Medulla oblongata (tissue), 1 donor: Measurements from ENCODE around the gene SCART1.
"Not testable (repeated sequence)": the region's sequence is repeated elsewhere in the genome, so short reads cannot be mapped to it uniquely, and the experiment has no call there.

ENCODE experiments used
- DNase-seq: peaks from one replicate; pipeline ENCODE4 v3.0.0-alpha.2; 2015; ENCODE audit errors: extremely low spot score

Gene SCART1

DNA sequence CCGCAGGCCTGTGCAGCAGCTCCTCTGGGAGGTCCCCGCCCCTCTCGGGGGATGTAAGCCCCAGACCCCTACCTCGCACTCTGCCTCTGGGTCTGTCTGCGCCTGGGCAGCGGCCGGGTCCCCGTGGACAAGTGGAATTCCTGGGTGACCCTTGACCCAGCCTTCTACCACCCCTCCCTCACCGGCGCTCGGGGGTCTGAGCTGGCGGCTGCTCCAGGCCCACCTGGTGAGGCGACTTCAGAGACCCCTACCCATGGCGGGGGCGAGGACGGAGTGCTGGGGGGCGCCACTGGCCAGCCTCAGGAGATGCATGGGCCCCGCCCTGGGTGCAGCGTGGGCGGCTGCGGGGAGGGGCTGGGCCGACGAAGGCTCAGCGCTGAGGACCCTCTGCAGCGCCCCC is 21.0 kb upstream of the SCART1 start:
- not testable (repeated sequence) for DNase-seq

DNA sequence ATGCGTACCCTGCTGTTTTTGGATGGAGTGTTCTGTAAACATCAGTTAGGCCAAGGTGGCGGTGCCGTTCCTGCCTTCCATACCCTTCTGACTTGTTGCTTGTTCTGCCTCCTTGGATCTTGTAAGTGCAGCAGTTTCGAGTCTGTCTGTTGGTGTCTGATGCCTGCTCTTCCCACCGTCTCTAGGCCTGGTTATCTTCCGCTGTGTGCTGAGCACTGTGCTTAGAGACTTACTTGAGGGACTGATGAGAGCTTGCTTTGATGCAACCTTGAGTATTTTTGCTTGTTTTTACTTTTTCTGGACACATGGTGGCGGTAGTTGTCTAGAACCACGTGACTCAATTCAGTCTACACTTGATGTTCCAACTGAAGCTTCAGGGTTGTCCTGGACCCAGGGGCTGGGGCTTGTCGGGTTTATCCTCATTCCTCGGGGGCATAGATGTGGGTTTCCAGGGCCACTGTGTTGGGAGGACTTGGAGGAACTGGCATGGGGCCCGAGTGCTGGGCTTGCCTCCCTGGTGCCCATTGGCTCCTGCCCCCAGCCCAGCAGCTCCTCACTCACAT is 15.0 kb upstream of the SCART1 start:
- DNase-seq = no peak

DNA sequence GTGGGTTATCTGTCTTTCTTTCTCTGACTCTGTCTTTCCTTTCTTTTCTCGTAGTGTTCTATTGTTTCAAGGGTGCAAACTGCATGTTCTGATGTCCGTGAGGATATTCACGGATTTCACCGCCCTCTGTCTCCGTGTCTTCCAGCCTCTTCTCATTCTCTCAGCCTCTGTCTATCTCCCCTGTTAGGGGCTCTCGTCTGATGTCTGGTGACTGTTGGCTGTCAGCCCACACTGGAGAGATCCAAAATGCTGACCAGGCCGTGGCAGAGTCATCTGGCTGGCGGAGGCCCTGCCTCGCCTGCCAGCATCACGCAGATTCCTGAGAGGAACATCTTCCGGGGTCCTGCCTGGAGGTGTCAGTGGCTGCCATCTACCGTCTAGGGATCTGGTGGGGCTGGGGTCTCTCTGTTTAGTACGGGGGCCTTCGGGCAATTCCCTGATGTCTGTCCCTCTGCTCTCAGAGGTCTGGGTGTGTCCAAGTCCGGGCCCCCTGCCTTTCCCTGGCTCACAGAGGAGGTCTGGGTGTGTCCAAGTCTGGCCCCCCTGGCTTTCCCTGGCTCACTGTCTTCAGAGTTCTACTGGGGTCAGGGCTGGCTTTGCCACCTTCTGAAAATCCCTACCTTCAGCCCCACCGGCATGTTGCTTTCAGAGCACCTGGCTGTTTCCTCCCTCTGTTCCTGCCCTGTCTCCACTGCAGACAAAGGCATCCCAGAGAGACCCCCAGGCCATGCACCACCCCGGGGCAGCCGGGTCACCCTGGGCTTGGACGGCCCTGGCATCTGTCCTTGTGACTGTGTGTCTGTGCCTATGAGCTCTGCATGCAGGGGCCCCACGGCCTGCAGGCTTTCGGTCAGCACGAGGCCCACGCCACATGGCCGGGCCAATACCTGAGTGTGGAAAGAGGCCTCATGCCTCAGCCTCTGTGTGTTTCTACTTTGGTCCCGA is 14.0 kb upstream of the SCART1 start:
- DNase-seq = no peak

DNA sequence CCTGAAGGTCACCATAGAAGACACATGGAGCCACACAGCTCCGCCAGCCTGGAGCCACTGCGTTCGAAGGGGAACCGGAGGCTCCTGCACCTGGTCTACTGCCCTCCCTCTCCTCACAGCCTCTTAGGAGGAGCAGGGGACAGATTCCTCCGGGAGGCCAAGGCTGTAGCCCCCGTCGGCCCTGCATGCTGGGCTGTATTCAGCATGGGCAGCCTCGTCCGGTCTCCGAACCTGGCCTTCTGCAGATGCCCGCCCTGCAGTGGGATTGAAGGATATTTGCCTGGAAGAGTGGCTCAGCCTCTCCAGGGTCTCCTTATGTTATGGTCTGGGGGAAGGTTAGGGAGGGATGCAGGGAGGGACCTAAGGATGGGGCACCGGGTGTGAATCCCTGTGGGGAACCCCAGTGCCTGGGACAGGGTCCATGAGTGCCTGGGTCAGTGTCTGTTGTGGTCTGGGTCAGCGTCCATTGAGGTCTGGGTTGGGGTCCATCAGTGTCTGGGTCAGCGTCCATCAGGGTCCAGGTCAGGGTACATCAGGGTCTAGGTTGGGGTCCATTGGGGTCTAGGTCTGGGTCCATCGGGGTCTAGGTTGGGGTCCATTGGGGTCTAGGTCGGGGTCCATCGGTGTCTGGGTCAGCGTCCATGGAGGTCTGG is 13.0 kb upstream of the SCART1 start:
- DNase-seq = no peak

DNA sequence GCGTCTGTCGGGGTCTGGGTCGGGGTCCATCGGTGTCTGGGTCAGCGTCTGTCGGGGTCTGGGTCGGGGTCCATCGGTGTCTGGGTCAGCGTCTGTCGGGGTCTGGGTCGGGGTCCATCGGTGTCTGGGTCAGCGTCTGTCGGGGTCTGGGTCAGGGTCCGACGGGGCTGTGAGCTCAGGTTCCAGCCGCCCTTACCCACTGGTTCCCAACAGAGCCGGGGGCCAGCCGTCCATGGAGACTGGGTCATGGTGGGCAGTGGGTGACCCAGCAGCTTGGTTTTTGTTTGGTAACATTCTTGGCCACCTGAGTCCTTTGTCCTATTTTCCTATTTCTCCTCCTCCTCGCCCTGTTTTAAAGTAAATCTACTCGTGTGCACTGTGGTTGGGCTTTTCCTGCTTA is 12.4 kb upstream of the SCART1 start:
- not testable (repeated sequence) for DNase-seq

DNA sequence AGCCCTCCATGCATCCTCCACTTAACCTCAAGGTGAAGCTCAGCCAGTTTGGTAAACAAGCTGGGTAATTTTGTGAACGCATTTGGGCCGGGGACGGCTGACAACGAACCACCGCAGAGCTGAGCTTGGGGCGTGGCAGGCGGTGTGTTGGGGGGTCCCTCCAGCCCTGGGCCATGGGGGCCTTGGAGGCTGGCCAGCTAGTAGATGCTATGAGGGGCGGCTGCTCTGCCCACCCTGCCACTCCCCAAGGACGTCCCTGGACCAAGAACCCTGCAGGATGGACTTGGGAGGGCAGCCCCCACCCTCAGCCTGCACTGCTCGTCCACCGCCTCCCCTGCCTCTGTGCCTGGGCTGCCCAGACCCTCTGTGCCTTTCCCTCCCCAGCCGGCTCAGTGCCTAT is 12.0 kb upstream of the SCART1 start:
- DNase-seq = no peak

DNA sequence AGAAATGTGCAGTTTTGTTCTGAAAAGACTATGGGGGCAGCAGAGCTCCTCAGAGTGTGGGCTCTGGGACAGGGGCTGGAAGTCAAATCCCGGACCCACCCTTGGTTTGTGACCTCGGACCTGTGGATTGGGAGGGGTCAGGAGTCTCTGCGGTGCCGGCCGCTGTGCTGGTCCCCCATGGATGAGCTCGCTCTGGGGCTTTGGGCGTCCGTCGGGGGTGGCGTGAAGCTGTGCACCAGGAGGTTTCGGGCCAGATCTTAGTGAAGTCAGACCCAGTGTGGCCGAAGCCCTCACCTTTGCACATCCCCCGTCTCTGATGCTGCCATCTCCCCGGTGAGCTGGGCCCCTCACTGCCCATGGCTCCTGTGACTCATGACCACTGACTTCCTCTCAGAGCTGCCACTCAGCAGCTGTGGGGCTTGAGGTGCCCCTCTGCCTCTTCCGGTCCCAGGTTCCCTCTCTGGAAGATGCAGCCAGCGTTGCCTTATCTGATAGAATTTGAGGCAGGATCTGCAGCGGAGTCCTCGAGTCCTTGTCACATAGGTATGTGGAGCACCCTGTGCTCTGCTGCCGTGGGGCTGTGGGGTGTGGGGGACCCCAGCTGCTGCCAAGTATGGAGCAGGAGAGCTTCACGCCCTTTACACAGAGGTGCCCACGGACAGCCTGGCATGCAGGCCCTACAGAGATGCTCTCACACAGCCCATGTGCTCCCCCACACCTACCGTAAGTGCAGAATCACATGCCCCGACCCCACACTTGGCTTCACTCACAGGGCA is 11.4 kb upstream of the SCART1 start:
- DNase-seq = no peak

DNA sequence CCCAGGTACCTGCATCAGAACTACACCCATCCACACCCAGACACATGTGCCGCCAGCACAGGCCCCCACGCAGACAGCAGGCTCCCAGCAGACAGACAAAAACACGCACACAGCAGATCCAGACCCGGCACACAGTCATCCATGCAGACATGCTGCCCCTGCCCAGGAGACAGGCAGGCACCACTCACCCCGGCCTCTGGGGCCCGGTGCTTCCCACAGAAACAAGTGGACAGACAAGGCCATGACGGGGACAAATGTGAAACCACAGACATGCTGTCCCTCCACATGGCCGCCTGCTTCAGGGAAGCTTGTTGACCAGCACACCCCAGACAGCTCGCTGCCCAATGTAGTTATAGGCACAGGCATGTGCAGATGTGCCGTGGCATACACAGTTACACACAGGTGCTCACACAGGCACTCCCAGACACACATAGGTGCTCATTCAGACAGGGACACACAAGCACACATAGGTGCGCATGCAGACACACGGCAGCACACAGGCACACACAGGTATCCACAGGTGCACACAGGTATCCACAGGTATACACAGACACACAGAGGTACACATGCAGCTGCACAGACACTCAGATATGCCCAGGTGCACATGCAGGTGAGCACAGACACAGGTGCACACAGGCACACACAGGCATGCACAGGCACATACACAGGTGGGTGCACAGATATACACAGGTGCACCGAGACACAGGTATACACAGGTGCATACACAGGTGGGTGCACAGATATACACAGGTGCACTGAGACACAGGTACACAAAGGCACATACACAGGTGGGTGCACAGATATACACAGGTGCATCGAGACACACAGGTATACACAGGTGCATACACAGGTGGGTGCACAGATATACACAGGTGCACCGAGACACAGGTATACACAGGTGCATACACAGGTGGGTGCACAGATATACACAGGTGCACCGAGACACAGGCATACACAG is 10.5 kb upstream of the SCART1 start:
- no peak for DNase-seq

DNA sequence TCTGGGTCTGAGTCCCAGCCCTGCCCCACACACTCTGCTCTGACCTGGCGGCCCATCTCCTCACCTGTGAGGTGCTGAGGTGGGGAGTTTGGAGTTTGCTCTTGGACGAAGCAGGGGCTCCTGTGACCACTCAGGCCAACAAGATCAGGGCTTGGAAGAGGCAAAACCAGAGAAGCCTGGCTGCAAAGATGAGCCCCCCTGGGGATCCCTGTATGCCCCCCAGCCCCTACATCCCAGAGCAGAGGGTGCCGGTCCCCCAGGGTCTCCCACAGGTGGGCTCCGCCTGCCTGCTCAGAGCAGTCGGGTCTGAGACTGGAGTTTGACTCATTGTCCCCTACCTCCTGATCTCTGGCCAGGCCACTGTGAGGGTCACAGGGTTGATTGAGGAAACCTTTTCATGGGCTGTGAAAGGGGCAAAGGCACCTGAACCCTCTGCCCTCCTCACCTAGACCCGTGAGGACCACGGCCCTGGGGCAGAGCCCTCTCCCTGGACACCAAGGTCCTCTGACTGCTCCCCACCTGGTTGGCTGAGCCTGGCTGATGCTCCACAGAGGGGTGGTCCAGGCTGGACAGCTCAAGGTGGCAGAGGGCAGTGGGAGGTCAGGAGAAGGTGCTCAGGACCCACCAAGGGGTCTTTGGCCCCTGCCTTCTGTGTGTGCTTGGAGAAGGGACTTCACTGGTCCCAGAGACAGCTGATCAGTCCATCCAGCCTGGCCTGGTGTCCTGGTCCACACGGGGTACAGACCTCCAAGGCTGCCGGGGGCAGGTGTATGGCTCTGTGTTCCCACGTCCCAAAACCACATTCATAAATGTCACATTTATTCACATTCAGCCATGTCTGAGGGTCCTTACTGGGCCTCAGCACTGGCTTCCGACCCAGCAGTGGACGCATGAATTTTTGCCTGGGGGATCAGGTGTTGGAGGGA is 9.1 kb upstream of the SCART1 start:
- no peak for DNase-seq

DNA sequence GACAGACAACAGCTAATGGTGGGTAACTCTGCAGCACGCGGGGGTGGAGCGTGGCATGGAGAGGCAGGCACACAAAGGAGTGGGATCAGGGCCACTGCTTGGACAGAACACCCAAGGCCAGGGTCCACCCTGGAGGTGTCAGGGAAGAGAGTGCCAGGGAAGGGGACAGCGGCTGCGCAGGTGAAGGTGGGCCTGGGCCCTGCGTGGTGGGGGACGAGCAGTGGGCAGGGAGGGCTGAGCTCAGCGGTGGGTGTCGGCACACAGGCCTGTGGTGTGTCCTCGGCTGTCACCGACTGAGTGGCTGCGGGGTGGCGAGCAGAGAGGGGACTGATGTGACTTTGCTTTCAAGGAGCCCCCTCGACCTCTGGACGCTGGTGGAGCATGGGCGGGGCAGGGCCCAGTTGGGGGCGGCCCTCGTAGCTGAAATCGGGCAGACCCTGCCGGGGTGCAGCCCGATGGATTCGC is 8.4 kb upstream of the SCART1 start:
- DNase-seq = no peak

DNA sequence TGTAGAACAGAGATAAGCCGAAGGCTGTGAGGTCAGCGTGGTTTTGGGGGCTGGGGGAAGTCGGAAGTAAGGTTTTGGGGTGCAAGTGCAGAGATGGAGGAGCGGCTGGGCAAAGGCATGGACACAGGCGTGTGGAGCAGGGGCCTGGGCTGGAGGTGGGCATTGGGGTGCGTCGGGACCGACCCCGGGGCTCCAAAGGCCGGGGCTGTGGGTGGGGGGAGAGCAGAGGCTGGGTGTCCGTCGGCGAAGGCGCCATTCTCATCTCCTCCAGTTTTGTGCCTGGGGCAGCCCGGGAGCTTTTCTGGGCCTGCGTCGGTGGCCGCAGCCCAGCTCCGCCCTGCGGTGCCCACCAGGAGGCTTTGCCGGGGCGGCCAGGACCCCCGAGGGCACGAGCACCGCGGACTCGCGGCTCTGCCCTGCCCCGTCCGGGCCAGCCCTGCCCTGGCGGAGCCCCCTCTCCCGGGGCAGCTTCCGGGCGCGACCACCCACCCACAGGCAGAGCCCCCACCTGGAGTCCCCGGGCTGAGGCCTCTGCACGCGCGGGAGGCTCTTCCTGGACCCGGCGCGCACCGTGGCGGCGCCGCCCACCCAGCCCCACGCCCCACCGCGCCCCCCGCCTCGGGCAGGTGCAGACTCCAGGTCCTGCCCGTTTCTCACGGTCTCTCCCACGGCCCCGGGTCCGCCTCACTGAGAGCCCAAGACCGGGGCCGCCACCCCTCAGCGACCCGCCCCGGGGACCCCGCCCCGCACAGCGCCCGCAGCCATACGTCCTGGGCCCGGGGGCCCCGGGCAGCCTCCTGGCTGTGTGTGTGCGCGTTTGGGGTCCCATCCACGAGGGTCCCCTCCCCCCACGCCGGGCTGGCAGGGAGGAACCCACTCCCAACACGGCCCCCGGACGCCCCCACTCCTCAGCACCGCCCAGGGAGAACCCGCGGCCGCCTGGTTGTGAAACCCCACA is 7.7 kb upstream of the SCART1 start:
- no peak for DNase-seq

DNA sequence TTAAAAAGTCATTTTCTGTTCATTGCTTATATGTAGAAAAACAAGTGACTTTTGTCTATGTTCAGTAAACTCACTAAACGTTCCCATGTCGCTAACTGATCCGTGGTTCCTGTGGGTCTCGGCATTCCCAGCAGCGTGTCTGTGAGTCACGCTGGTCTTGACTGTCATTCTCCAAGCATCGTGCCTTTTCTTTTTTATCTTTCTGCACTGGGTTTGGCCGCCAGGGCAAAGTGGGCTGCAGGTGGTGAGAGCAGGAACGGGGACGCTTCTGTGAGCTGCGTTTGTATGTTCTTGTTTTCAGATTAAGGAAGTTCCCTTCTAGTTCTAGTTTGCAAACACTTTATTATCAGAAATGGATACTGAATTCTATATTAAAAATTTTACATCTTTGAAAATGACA is 6.8 kb upstream of the SCART1 start:
- DNase-seq = no peak

DNA sequence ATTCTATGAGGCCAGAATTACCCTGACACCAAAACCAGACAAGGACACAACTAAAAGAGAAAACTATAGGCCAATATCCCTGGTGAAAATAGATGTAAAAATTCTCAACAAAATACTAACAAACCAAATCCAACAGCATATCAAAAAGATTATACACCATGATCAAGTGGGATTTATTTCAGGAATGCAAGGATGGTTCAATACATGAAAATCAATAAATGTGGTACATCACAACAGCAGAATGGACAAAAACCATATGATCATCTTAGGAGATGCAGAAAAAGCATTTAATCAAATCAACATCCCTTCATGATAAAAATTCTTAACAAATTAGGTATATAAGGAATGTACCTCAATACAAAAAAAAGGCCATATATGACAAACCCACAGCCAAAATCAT is 5.6 kb upstream of the SCART1 start:
- DNase-seq = no peak

DNA sequence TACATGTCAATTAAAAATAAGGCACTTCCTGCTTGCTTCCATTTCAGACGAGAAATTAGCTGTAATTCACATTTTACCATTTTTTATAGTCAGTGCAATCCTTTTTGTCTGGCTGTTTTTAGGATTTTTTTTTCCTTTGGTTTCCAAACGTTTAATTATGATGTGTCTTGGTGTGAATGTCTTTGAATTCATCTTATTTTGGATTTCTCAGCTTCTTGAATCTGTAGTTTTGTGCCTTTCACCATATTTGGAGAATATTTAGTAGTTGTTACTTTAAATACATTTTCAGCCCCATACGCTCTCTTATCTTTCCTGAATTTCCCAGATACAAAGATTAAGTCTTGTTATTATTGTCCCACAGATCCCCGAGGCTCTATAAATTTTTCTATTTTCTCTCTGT is 2.4 kb upstream of the SCART1 start:
- DNase-seq = no peak

DNA sequence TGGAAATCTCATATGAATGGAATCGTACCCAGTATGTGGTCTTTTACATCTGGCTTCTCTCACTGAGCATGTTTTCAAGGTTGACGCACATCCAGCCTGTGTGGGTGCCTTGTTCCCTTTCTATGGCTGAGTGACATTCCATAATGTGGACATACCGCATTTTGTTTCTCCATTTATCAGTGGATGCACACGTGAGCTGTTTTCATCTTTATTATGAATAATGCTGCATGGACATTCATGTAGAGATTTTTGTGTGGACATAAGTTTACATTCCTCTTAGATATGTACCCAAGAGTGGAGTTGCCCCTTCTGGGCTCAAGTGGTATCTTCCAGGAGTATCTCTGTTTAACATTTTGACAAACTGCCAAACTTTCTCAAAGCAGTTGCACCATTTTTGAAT is 1.3 kb upstream of the SCART1 start:
- no peak for DNase-seq

DNA sequence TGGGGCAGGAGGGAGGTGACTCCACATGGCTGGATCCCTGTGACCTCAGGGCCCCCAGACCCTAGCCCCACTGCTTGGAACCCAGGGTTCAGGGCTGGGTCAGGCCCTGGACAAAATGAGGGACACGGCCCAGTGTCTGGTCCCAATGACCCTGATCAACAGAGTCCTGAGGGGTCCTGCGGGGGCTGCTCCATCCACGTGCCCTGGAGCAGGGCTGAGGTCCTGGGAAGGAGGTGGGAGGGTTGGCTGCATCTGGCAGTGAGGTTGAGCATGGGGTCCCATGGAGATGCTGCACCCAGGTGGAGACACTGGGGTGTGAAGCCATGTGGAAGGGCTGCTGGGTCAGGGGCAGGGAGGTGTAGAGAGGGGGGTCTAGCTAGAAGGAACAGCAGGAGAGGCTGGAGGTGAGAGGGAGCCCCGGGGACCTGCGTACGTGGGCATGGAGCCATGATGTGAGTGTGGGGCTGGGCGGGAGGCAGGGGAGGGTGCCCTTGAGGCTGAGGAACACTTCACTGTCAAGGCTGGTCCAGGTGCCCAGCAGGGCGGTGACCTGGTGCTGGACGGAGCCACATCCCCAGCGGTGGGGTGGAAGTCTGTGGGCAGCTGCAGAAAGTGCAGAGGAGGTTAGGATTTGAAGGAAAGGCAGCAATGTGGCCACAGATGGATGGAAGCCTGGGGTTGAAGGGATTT is 604 bp downstream of the SCART1 start:
- DNase-seq = no peak

DNA sequence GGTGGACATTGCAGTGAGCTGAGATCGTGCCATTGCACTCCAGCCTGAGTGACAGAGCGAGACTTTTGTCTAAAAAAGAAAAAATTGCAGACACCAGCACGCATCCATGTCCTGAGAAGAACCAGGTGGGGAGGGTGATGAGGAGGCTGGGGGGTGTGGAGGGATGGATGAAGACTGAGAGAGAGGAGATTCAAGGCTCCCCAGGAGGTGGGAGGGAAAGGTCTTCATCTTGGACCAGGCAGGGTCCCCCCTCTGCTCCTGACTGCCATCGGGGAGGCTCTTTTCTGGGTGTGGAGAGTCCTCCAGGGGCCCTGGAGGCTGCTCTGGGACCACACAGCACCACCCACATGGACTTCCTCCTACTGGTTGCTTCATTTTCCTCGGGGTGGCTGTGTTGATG is 1.5 kb downstream of the SCART1 start:
- no peak for DNase-seq

DNA sequence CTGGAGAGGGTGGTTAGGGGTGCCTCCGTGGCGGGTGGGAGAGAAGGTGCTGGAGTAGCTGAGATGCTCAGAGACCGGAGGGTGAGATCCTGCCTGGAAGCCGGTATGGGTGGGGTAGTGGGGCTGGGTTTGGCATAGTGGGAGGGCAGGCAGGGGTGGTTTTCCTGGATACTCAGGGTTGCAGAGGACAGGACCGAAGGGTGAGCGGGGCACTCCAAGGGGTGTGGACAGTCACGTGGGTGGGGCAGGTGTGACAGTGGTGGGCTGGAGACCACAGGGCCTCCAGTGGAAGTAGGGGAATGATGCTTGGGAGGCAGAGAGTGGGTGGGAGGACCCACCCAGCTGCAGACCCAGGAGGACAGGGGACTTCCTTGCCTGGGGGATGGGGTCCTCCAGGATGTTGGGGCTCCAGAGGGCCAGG is 1.9 kb downstream of the SCART1 start:
- no peak for DNase-seq
